ENCODE measurements around the gene MT3. TPM values are rescaled to one million over a fixed set of nuclear protein-coding genes. Genes with fewer than 3 reads are reported as not detected.

Gene MT3
- total RNA-seq, 4 donors from 2014 or later, result not detected

DNA sequence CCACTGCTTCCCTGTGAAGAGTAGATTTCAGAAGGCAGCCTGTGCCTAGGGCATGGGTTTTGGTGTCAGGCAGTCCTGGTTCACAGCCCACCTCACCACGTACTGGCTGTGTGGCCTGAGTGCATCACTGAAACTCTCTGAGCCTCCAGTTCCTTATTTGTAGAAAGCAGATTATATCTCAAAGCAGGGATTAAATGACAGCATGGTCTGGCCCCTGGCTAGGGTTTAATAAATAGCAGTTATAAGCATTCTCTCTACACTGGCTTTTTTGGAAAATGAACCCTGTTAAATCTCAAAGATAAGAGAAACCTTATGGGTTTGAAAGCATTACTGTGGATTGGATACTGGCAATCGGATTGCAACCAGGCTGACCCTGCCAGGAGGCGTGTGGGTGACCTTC lies 40.2 kb downstream of the MT3 start:
- no peaks in the 10 kb centered on the region for H3K36me3 ChIP-seq
- TF ChIP-seq CTCF (IDR thresholded peaks at IDR 0.05 in 4 of 5, conservative IDR thresholded peaks at IDR 0.05 in 1 of 5), result no peak
- TF ChIP-seq POLR2A (IDR thresholded peaks at IDR 0.05), result no peak
- no peaks in the 10 kb centered on the region for H3K27me3 ChIP-seq
- H3K27ac ChIP-seq, result peak overlapping the region; percentile 88 to 96 (median 92)
- ATAC-seq, result no peak
- DNase-seq, result no peak
- no peaks in the 10 kb centered on the region for H3K9me3 ChIP-seq
- peaks cover 21 to 31% of the 10 kb centered on the region in 2 donors for H3K4me1 ChIP-seq
- in situ Hi-C loops (cut with MboI; ENCODE audit: low sequenced_read_pairs in 4 of 4), result no loop called here
- intact Hi-C loops (cut with DNase I; ENCODE audit: low total_unique reads), result no loop called here
- no peak overlapping the region for H3K4me3 ChIP-seq

DNA sequence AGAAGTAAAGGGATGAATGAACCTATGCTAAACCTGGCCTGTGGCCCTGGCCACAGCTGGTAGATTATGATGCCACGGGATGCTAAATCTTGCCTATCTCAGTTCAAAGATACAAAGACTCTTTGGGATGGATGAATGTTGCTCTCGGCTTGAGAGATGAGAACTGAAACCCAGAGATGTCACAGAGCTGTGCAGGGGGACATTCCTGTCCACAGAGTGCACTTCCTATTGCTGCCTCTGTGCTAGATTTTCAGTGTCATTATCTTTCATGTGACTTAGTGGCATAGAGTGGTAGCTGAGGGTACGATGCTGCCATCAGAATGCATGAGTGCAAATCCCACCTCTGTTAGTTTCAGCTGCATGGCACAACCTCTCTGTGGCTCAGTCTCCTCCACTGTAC lies 40.8 kb downstream of the MT3 start:
- in situ Hi-C loops (cut with MboI; ENCODE audit: low sequenced_read_pairs in 4 of 4), result no loop called here
- intact Hi-C loops (cut with DNase I; ENCODE audit: low total_unique reads), result loop anchor here (2.0 kb wide), 1 partner anchor 73 kb away; no protein-coding TSS in a partner anchor
- TF ChIP-seq POLR2A (IDR thresholded peaks at IDR 0.05) (no peak), CTCF (IDR thresholded peaks at IDR 0.05 in 4 of 5, conservative IDR thresholded peaks at IDR 0.05 in 1 of 5) (no peak)

DNA sequence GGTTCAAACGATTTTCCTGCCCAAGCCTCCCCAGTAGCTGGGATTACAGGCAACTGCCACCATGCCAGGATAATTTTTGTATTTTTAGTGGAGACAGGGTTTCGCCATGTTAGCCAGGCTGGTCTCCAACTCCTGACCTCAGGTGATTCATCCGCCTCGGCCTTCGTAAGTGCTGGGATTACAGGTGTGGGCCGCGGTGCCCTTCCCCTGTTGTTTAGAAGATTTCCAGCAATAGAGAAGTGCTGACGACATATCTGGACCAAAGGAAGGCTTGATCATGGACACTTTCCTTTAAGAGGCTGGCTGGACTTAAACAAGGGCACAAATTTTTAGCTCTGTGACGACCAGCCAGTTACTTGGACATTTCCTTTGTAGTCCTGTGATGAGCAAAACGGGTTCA lies 41.9 kb downstream of the MT3 start:
- peak overlapping the region; percentile 74 to 80 (median 76) for H3K27ac ChIP-seq
- H3K36me3 ChIP-seq, result no peaks in the 10 kb centered on the region
- TF ChIP-seq CTCF (IDR thresholded peaks at IDR 0.05 in 4 of 5, conservative IDR thresholded peaks at IDR 0.05 in 1 of 5) (no peak), POLR2A (IDR thresholded peaks at IDR 0.05) (no peak)
- ATAC-seq, result no peak
- in situ Hi-C loops (cut with MboI; ENCODE audit: low sequenced_read_pairs in 4 of 4), result no loop called here
- peaks cover 0 to 6% (median 0%) of the 10 kb centered on the region in 3 donors for H3K27me3 ChIP-seq
- intact Hi-C loops (cut with DNase I; ENCODE audit: low total_unique reads), result loop anchor here (2.0 kb wide), 1 partner anchor 72 kb away; no protein-coding TSS in a partner anchor
- peaks cover 16 to 19% of the 10 kb centered on the region in 2 donors for H3K4me1 ChIP-seq
- DNase-seq, result no peak
- no peaks in the 10 kb centered on the region for H3K9me3 ChIP-seq
- H3K4me3 ChIP-seq, result no peak overlapping the region

More for the DNA sequence above, 40.8 kb downstream of the MT3 start:
- H3K9me3 ChIP-seq, result no peaks in the 10 kb centered on the region
- H3K27ac ChIP-seq, result peak overlapping the region in 1 of 4 donors; percentile 88
- peaks cover 0 to under 1% (median 0%) of the 10 kb centered on the region in 3 donors for H3K27me3 ChIP-seq
- H3K4me3 ChIP-seq, result no peak overlapping the region
- ATAC-seq, result no peak
- no peaks in the 10 kb centered on the region for H3K36me3 ChIP-seq
- no peak for DNase-seq
- H3K4me1 ChIP-seq, result peaks cover 21 to 26% of the 10 kb centered on the region in 2 donors

- no peak for TF ChIP-seq POLR2A (IDR thresholded peaks at IDR 0.05)
- no peak for TF ChIP-seq CTCF (IDR thresholded peaks at IDR 0.05 in 4 of 5, conservative IDR thresholded peaks at IDR 0.05 in 1 of 5)
Observed at GRCh38 chr16:56631832-56632155, 42.5 kb downstream of the MT3 start.

More at GRCh38 chr16:56631832-56632155, 42.5 kb downstream of the MT3 start:
- Histone ChIP-seq H3K27ac (peak overlapping the region; percentile 74 to 80 (median 76)), H3K4me3 (peak overlapping the region; percentile 55 to 61 (median 60)), H3K36me3 (no peaks in the 10 kb centered on the region), H3K9me3 (no peaks in the 10 kb centered on the region), H3K27me3 (peaks cover 0 to 6% (median 0%) of the 10 kb centered on the region in 3 donors), H3K4me1 (peaks cover 10 to 13% of the 10 kb centered on the region in 2 donors)
- no peak for DNase-seq
- intact Hi-C loops (cut with DNase I; ENCODE audit: low total_unique reads) (loop anchor here (2.0 kb wide), 1 partner anchor 71 kb away; no protein-coding TSS in a partner anchor), in situ Hi-C loops (cut with MboI; ENCODE audit: low sequenced_read_pairs in 4 of 4) (no loop called here)
- ATAC-seq, result no peak

All from gastrocnemius medialis (tissue), 4 donors.